Measurements from ENCODE around the gene IBA57. TPM values are rescaled to one million over a fixed set of nuclear protein-coding genes. Genes with fewer than 3 reads are reported as not detected.

Gene IBA57
- total RNA-seq, 1 donor from 2014 or later, result 12.7 TPM

GRCh38 chr1:228154021-228154669 is 11.5 kb upstream of the IBA57 start:
- DNase-seq (ENCODE audit: missing footprints) (no peak), ATAC-seq (no peak)
- intact Hi-C loops (cut with DNase I), result no loop called here

DNA sequence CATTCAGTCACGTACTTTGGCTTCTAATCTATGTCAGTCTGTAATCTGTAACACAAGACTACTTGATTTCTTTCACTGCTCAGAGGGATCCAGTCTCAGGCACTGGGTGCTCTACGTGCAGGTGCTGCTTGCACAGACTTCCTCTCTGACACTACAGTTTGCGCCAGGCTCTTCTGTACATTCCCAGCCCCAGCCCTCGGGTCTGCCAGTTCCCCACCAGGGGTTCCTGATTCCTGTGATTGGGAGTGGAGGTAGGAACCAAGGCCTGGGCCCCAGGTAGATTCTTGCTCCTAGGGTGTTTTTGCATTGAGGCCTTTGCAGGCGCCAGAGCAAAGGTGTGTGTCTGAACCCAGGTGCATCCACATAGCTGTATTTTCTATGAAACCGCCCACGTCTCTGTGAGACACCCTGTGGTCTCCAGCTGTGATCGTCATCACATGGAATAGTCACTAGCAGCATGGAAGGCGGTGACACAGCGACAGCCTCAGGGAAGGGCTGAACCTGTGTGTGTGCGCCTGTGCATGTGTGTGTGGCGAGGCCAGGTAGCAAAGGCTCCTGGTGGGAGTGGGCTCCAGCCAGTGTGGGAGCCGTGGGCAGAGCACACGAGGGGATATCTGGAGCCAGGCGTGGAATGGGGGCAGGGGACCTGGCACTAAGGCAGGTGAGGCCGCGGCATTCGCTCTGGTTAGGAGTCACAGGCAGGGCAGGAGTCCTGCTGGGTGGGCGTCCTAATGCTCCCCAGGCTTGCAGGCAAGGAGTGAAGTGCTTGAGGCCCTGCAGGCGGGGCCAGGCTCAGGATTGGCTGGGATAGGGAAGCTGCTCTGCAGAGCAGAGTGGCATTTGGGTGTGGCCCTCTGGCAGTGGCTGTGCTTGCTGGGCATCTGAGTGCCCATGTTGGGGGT is 10.7 kb upstream of the IBA57 start:
- intact Hi-C loops (cut with DNase I), result no loop called here
- ATAC-seq (no peak), DNase-seq (ENCODE audit: missing footprints) (peak; percentile 68)

DNA sequence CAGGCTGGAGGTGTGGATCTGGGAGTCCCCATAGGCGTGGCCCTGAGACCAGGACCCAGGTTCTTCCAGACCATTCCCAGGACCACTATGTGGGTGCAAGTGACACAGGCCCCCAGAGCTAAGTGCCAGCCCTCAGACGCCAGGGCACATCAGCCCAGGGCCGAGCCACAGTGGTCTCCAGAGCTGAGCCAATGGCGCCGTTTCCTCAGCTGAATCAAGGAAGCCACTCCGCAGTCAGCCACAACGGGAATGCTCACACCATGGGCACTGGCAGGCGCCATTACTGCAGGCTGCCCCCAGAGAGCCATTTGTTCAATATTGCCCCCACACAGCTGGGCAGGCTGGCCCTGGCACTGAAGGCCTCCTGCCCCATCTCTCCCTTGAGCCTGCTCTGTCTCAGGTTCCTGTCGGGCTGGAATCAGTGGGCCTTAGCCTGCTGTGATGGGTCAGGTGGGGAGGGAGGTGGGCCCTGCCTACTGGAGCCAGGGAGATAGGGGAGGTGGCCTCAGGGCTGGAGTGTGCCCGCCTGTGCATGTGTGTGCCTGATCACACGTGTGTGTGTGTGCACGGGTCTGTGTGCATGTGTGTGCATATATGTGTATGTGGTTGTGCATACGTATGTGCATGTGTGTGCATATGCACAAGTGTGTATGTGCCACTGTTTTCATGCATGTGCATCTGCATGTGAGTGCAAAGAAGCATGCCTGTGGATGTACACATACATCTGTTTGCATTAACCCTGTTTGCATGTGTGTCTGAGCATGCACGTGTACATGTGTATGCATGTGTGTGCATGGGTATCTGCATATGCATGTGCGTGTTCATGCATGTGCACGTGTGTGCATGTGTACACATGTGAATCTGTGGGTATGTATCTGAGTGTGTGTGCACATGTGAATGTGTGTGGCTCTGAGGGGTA is 9.7 kb upstream of the IBA57 start:
- no peak for ATAC-seq
- intact Hi-C loops (cut with DNase I), result no loop called here
- no peak for DNase-seq (ENCODE audit: missing footprints)

GRCh38 chr1:228156515-228156881 is 9.1 kb upstream of the IBA57 start:
- intact Hi-C loops (cut with DNase I), result no loop called here
- DNase-seq (ENCODE audit: missing footprints) (no peak), ATAC-seq (no peak)

GRCh38 chr1:228156941-228157728 is 8.5 kb upstream of the IBA57 start:
- ATAC-seq, result no peak
- intact Hi-C loops (cut with DNase I), result no loop called here
- DNase-seq (ENCODE audit: missing footprints), result peak; percentile 34

DNA sequence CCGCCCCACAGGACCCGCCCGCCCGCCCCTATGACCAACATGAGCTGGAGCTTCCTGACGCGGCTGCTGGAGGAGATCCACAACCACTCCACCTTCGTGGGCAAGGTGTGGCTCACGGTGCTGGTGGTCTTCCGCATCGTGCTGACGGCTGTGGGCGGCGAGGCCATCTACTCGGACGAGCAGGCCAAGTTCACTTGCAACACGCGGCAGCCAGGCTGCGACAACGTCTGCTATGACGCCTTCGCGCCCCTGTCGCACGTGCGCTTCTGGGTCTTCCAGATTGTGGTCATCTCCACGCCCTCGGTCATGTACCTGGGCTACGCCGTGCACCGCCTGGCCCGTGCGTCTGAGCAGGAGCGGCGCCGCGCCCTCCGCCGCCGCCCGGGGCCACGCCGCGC is 7.9 kb upstream of the IBA57 start:
- peak; percentile 30 for DNase-seq (ENCODE audit: missing footprints)
- intact Hi-C loops (cut with DNase I), result no loop called here
- no peak for ATAC-seq

DNA sequence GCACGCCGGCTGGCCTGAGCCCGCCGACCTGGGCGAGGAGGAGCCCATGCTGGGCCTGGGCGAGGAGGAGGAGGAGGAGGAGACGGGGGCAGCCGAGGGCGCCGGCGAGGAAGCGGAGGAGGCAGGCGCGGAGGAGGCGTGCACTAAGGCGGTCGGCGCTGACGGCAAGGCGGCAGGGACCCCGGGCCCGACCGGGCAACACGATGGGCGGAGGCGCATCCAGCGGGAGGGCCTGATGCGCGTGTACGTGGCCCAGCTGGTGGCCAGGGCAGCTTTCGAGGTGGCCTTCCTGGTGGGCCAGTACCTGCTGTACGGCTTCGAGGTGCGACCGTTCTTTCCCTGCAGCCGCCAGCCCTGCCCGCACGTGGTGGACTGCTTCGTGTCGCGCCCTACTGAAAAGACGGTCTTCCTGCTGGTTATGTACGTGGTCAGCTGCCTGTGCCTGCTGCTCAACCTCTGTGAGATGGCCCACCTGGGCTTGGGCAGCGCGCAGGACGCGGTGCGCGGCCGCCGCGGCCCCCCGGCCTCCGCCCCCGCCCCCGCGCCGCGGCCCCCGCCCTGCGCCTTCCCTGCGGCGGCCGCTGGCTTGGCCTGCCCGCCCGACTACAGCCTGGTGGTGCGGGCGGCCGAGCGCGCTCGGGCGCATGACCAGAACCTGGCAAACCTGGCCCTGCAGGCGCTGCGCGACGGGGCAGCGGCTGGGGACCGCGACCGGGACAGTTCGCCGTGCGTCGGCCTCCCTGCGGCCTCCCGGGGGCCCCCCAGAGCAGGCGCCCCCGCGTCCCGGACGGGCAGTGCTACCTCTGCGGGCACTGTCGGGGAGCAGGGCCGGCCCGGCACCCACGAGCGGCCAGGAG is 7.2 kb upstream of the IBA57 start:
- intact Hi-C loops (cut with DNase I), result no loop called here
- no peak for ATAC-seq
- DNase-seq (ENCODE audit: missing footprints), result peak; percentile 45

DNA sequence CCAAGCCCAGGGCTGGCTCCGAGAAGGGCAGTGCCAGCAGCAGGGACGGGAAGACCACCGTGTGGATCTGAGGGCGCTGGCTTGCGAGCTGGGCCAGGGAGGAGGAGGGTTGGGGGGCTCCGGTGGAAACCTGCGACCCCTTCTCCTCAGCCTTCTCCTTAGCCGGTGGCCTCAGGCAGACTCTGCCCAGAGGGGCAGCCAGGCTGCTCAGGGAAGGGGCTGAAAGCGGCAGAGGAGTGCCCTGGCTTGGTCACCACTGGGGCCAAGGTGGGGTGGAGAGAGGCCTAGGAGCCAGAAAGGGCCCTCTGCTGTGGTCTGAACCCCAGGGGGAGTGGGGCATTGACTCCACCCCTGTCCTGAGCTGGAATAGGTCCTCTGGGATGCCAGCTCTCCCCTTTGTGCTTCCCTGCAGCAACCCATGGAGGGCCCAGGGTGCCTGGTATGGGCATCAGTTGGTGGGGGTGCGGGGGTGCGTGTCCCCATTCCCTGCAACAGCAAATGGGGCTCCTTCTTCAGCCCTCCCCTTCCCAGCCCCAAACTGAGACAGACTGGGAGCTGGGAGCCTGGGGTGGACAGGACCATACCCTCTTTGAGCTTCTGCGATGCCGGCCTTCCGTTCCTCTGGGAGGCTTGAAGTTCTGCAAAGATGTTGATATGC is 6.5 kb upstream of the IBA57 start:
- no peak for ATAC-seq
- intact Hi-C loops (cut with DNase I), result no loop called here

DNA sequence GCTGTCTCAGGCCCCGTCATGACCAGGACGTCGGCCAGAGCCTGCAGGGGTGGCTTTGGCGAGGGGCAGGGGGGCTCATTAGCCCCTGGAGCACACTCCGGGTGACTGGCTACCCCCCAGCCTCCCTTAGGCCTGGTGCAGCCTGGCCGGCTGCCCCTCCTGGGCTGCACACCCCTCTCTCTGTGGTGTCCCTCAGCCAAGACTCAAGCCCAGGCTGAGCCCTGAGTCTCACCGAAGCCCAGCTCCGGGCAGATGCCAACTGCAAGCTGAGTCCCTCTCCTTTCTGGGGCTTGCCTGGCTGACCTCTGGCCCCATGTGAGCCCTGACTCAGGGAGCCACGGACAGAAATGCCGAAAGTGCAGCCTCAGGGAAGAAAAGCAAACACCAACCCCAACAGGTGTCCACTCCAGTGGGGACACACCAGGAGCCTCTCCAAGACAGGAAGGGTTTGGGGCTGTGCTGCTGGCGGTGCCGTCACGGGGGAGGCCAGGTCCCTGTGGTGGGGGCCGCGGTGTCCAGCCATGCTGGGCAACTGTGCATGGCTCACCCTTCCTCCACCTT is 5.3 kb upstream of the IBA57 start:
- DNase-seq (ENCODE audit: missing footprints) (no peak), ATAC-seq (no peak)
- intact Hi-C loops (cut with DNase I), result no loop called here

More for the DNA sequence above, 6.5 kb upstream of the IBA57 start:
- DNase-seq (ENCODE audit: missing footprints), result no peak

- ATAC-seq, result no peak
- DNase-seq (ENCODE audit: missing footprints), result no peak
- intact Hi-C loops (cut with DNase I), result no loop called here
These were observed 4.2 kb upstream of the IBA57 start for GRCh38 chr1:228161362-228161761.

GRCh38 chr1:228161866-228162265 is 3.7 kb upstream of the IBA57 start:
- intact Hi-C loops (cut with DNase I), result loop anchor here (1.0 kb wide), 1 partner anchor 21 kb away; no protein-coding TSS in a partner anchor
- DNase-seq (ENCODE audit: missing footprints) (no peak), ATAC-seq (no peak)

GRCh38 chr1:228162286-228163006 is 3.2 kb upstream of the IBA57 start:
- intact Hi-C loops (cut with DNase I), result loop anchor here (1.0 kb wide), 1 partner anchor 21 kb away; no protein-coding TSS in a partner anchor
- no peak for DNase-seq (ENCODE audit: missing footprints)
- ATAC-seq, result no peak

DNA sequence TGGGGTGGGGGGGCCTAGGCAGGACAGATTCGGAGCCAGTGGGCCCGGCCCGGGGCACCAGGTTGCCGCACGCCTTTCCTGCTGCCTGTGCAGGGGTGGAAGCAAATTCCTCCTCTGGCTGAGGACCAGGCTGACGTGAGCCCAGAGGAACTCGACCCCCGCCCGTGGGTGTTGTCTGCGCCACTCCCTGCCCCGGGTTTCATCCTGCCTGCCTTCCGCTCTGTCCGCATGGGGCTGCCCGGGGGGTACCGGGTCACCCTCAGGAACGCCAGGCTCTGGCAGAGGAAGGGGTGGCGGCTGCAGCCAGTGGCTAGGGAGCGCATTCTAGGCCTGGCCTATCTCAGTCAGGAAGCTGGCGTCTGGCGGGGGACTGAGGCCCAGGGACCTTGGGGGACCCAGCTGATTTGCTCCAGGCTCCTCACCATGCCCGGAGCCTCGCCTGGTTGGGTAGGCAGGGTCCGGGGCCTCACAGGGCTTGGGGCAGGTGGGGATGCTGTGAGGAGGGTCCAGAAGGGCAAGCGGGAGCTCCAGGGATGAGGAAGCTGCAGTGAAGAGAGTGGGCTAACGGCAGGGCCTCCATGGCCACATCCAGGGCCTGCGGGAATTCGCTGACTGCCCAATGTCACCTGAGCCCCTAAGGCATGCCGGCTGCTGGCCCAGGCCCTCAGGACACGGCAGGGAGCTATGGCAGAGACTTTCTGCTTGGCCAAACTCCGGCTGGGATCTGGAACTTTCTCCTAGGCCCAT is 2.4 kb upstream of the IBA57 start:
- no peak for ATAC-seq
- intact Hi-C loops (cut with DNase I), result no loop called here
- DNase-seq (ENCODE audit: missing footprints), result peak; percentile 67

GRCh38 chr1:228163776-228164519 is 1.7 kb upstream of the IBA57 start:
- ATAC-seq (no peak), DNase-seq (ENCODE audit: missing footprints) (peak; percentile 62)
- intact Hi-C loops (cut with DNase I), result no loop called here
